Motor neuron (in vitro differentiated cells): Measurements from ENCODE around the gene RABAC1. TPM values are rescaled to one million over a fixed set of nuclear protein-coding genes. Genes with fewer than 3 reads are reported as not detected.

Source experiments
- ATAC-seq, 8 experiments: fragments of 200-7000 bp; cut with Tn5 transposase; replicated peaks in 6 of 8; 2 replicates each; pipeline ENCODE4 v1.8.0; 2021; ENCODE audit warnings: mild to moderate bottlenecking in 8 of 8, moderate library complexity in 8 of 8
- H3K27ac ChIP-seq, 2 donors: fragments of 250-450 bp; sonication (Bioruptor Pico); 2 replicates each; pipeline ENCODE4 v1.9.0; 2021; ENCODE audit warnings: antibody characterized with exemption in 2 of 2, mild to moderate bottlenecking in 2 of 2, moderate library complexity in 1 of 2
- H3K4me1 ChIP-seq, 2 donors: fragments of 250-450 bp; sonication (Bioruptor Pico); replicated peaks in 1 of 2; 2 replicates each; pipeline ENCODE4 v1.6.1; 2021; ENCODE audit warnings: antibody characterized with exemption in 2 of 2, mild to moderate bottlenecking in 2 of 2, moderate library complexity in 1 of 2
- H3K4me3 ChIP-seq, 5 donors: fragments of 250-450 bp; sonication (Bioruptor Pico); 2 replicates each; pipeline ENCODE4 v1.9.0; 2021; ENCODE audit warnings: antibody characterized with exemption in 5 of 5, mild to moderate bottlenecking in 5 of 5, moderate library complexity in 4 of 5
- WGBS, 10 experiments: fragments of 450-650 bp; shearing (Covaris generic); methylation state at CpG; one replicate each; pipeline ENCODE4 v1.0.0; 2022; 5-methylcytosine and 5-hydroxymethylcytosine counted together
- in situ Hi-C, 9 experiments: fragments of 400-800 bp; cut with MboI; loops; one replicate each; pipeline ENCODE4 v1.15.0; 2021; ENCODE audit warnings: low sequenced_read_pairs in 9 of 9, low pct_unique_long_range_greater_than_20kb in 2 of 9; ENCODE audit not compliant: unreplicated experiment in 9 of 9
- total RNA-seq, 8 experiments: library from RNA; unstranded; fragments of 300-600 nt; gene quantifications; 2 replicates each; pipeline versions ENCODE4 v1.2.3 to v1.2.4, GENCODE V29; 2022

The RABAC1 gene
- total RNA-seq, 8 experiments from 2014 or later = 77.0 to 267 (median 181) TPM

GRCh38 chr19:41912899-41913537, 46.1 kb downstream of the RABAC1 start:
- Histone ChIP-seq H3K4me1 (peaks cover 0 to 21% of the 10 kb centered on the region in 2 donors), H3K27ac (no peak overlapping the region), H3K4me3 (no peak overlapping the region)
- peak; percentile 6 to 63 (median 50) for ATAC-seq
- in situ Hi-C loops = no loop called here
- WGBS, 10 experiments = no CpG with 5 or more reads among the region's 51 CpGs

GRCh38 chr19:41911889-41912731, 47.0 kb downstream of the RABAC1 start:
- WGBS, 10 experiments = 13 to 40% methylated on average over 1 to 9 of the region's 29 CpGs; no CpG with 5 or more reads in 8 of the 10 experiments

GRCh38 chr19:41910992-41911888, 47.9 kb downstream of the RABAC1 start:
- 0 to 100% (median 63%) methylated on average over 1 to 6 of the region's 13 CpGs; no CpG with 5 or more reads in 4 of the 10 experiments for WGBS, 10 experiments
- in situ Hi-C loops = no loop called here
- Histone ChIP-seq H3K27ac (no peak overlapping the region), H3K4me1 (peaks cover 0 to 21% of the 10 kb centered on the region in 2 donors), H3K4me3 (no peak overlapping the region)
- ATAC-seq = peak in 1 of 8 experiments; percentile 3

More at GRCh38 chr19:41911889-41912731, 47.0 kb downstream of the RABAC1 start:
- in situ Hi-C loops = no loop called here
- Histone ChIP-seq H3K4me1 (peaks cover 0 to 21% of the 10 kb centered on the region in 2 donors), H3K27ac (no peak overlapping the region), H3K4me3 (no peak overlapping the region)
- peak in 2 of 8 experiments; percentile 3 to 9 for ATAC-seq

GRCh38 chr19:41910240-41910991, 48.7 kb downstream of the RABAC1 start:
- ATAC-seq = peak in 1 of 8 experiments; percentile 2
- H3K4me1 ChIP-seq = peaks cover 0 to 20% of the 10 kb centered on the region in 2 donors
- H3K27ac ChIP-seq = no peak overlapping the region
- H3K4me3 ChIP-seq = no peak overlapping the region
- in situ Hi-C loops = no loop called here
- WGBS, 10 experiments = 0 to 69% (median 40%) methylated on average over 1 to 4 of the region's 12 CpGs; no CpG with 5 or more reads in 3 of the 10 experiments

GRCh38 chr19:41909706-41910105, 49.4 kb downstream of the RABAC1 start:
- WGBS, 10 experiments = 0 to 85% (median 22%) methylated on average over 1 to 8 of the region's 13 CpGs; no CpG with 5 or more reads in 6 of the 10 experiments

GRCh38 chr19:41908724-41909464, 50.2 kb downstream of the RABAC1 start:
- no peak for ATAC-seq
- no peak overlapping the region for H3K27ac ChIP-seq
- in situ Hi-C loops = no loop called here

More at GRCh38 chr19:41909706-41910105, 49.4 kb downstream of the RABAC1 start:
- no peak for ATAC-seq
- in situ Hi-C loops = no loop called here
- Histone ChIP-seq H3K4me3 (no peak overlapping the region), H3K27ac (no peak overlapping the region), H3K4me1 (peaks cover 0 to 16% of the 10 kb centered on the region in 2 donors)

GRCh38 chr19:41907994-41908615, 51.0 kb downstream of the RABAC1 start:
- H3K4me3 ChIP-seq = no peak overlapping the region
- ATAC-seq = no peak
- in situ Hi-C loops = no loop called here
- H3K4me1 ChIP-seq = peaks cover 0 to 8% of the 10 kb centered on the region in 2 donors
- H3K27ac ChIP-seq = no peak overlapping the region
- WGBS, 10 experiments = no CpG with 5 or more reads among the region's 25 CpGs

More at GRCh38 chr19:41908724-41909464, 50.2 kb downstream of the RABAC1 start:
- peaks cover 0 to 16% of the 10 kb centered on the region in 2 donors for H3K4me1 ChIP-seq
- no peak overlapping the region for H3K4me3 ChIP-seq
- WGBS, 10 experiments = 50 to 100% methylated on average over 1 to 2 of the region's 11 CpGs; no CpG with 5 or more reads in 8 of the 10 experiments

GRCh38 chr19:41906916-41907680, 52.0 kb downstream of the RABAC1 start:
- Histone ChIP-seq H3K27ac (no peak overlapping the region), H3K4me1 (no peaks in the 10 kb centered on the region), H3K4me3 (no peak overlapping the region)
- 0 to 69% (median 56%) methylated on average over 1 to 4 of the region's 21 CpGs; no CpG with 5 or more reads in 4 of the 10 experiments for WGBS, 10 experiments
- in situ Hi-C loops = no loop called here
- peak in 2 of 8 experiments; percentile 6 to 32 for ATAC-seq
